Ectodermal cell (in vitro differentiated cells): Measurements from ENCODE around the gene ZDHHC22.
A peak's percentile ranks its signal among the peaks of the same experiment; 100 is the strongest.

Experiments used
- H3K27ac ChIP-seq: 2 replicates; pipeline ENCODE4 v1.7.0; 2013; ENCODE audit warnings: mild to moderate bottlenecking, low read depth, low read length; ENCODE audit not compliant: insufficient read depth, poor library complexity, severe bottlenecking
- H3K27me3 ChIP-seq: 2 replicates; pipeline ENCODE4 v1.7.0; 2013; ENCODE audit warnings: mild to moderate bottlenecking, low read length; ENCODE audit not compliant: insufficient read depth, control insufficient read depth, poor library complexity, severe bottlenecking
- H3K36me3 ChIP-seq: one replicate; pipeline ENCODE4 v1.7.0; 2013; ENCODE audit warnings: low read length; ENCODE audit not compliant: control insufficient read depth, insufficient read depth
- H3K4me1 ChIP-seq: one replicate; pipeline ENCODE4 v1.7.0; 2013; ENCODE audit warnings: low read length; ENCODE audit not compliant: control insufficient read depth, insufficient read depth
- H3K4me3 ChIP-seq: 2 replicates; pipeline ENCODE4 v1.7.0; 2013; ENCODE audit warnings: low read depth, low read length, control low read depth; ENCODE audit not compliant: insufficient read depth
- H3K9me3 ChIP-seq: 2 replicates; pipeline ENCODE4 v1.7.0; 2013; ENCODE audit warnings: mild to moderate bottlenecking, low read length, moderate library complexity; ENCODE audit not compliant: control insufficient read depth
- WGBS, 2 experiments: methylation state at CpG; one replicate each; pipeline ENCODE4 v1.1.7; 2013; ENCODE audit warnings: missing lambda C conversion rate in 2 of 2; 5-methylcytosine and 5-hydroxymethylcytosine counted together

Gene ZDHHC22

DNA sequence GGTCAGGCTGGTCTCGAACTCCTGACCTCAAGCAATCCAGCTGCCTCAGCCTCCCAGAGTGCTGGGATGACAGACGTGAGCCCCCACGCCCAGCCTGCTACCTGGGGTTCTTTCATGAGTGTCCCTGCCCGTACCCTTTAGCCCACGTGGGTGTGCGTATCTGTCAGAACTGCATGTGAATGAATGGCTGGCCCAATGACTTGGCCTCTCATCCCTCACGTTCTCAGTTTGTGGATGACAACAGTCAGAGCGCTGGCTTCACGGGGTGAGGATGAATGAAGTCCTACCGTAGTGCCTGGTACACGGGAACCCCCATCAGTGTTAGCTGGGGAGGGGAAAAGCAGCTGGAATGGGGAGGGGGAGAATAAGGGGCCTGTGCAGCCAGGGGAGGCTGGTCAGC lies 16.1 kb upstream of the ZDHHC22 start:
- no peak overlapping the region for H3K4me3 ChIP-seq
- H3K27ac ChIP-seq = peak overlapping the region; percentile 85
- 25 to 31% methylated on average over 11 of the region's 11 CpGs for WGBS, 2 experiments
- H3K27me3 ChIP-seq = no peaks in the 10 kb centered on the region
- peaks cover 27% of the 10 kb centered on the region for H3K4me1 ChIP-seq
- H3K36me3 ChIP-seq = no peaks in the 10 kb centered on the region
- H3K9me3 ChIP-seq = no peaks in the 10 kb centered on the region

- H3K27me3 ChIP-seq = no peaks in the 10 kb centered on the region
- 89 to 91% methylated on average over 2 of the region's 2 CpGs for WGBS, 2 experiments
- H3K4me3 ChIP-seq = no peak overlapping the region
Observed at GRCh38 chr14:77155083-77155482, 13.5 kb upstream of the ZDHHC22 start.

GRCh38 chr14:77154421-77154820 lies 12.8 kb upstream of the ZDHHC22 start:
- Histone ChIP-seq H3K9me3 (no peaks in the 10 kb centered on the region), H3K36me3 (no peaks in the 10 kb centered on the region), H3K27me3 (no peaks in the 10 kb centered on the region), H3K4me3 (no peak overlapping the region), H3K4me1 (peaks cover 27% of the 10 kb centered on the region), H3K27ac (no peak overlapping the region)
- 70% methylated on average over 7 of the region's 7 CpGs for WGBS, 2 experiments

More at GRCh38 chr14:77155083-77155482, 13.5 kb upstream of the ZDHHC22 start:
- H3K4me1 ChIP-seq = peaks cover 27% of the 10 kb centered on the region
- no peaks in the 10 kb centered on the region for H3K9me3 ChIP-seq
- H3K36me3 ChIP-seq = no peaks in the 10 kb centered on the region
- no peak overlapping the region for H3K27ac ChIP-seq

GRCh38 chr14:77153802-77154201 lies 12.2 kb upstream of the ZDHHC22 start:
- H3K27ac ChIP-seq = no peak overlapping the region
- 94 to 96% methylated on average over 3 of the region's 3 CpGs for WGBS, 2 experiments
- H3K36me3 ChIP-seq = no peaks in the 10 kb centered on the region
- peaks cover 24% of the 10 kb centered on the region for H3K4me1 ChIP-seq
- no peaks in the 10 kb centered on the region for H3K27me3 ChIP-seq
- no peaks in the 10 kb centered on the region for H3K9me3 ChIP-seq
- no peak overlapping the region for H3K4me3 ChIP-seq

DNA sequence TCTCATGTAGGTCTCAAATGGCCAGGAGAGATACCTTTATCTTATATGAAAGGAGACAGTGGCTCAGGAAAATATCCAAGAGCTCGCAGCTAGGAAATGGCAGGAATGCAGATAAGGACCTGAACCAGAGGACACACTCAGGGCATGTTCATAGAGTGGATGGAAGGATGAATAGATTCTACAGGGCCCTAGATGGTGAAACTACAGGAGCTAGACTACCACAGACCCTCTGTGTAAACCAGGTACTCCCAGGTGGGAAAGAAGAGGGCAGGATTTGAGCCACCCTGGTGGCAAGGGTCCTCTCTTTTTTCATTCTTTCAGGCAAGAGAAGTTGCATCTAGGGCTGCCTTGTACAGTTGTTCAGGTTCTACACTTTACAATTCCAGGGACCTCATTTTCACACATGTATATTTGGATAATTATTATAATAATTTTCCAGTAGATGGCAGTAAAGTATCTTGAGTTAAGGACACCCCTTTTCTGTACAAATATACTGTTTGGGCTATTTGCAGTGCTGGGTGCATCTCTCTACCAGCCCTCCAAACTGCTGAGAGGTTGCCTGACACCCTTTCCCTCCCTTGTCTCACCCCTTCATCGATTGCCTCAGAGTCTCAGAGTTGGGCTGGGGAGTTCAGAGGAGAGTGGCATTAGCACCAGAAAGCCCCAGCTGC lies 10.5 kb upstream of the ZDHHC22 start:
- Histone ChIP-seq H3K27me3 (no peaks in the 10 kb centered on the region), H3K4me1 (peaks cover 15% of the 10 kb centered on the region), H3K9me3 (no peaks in the 10 kb centered on the region), H3K27ac (no peak overlapping the region), H3K4me3 (no peak overlapping the region), H3K36me3 (no peaks in the 10 kb centered on the region)
- WGBS, 2 experiments = 51 to 61% methylated on average over 2 of the region's 2 CpGs

DNA sequence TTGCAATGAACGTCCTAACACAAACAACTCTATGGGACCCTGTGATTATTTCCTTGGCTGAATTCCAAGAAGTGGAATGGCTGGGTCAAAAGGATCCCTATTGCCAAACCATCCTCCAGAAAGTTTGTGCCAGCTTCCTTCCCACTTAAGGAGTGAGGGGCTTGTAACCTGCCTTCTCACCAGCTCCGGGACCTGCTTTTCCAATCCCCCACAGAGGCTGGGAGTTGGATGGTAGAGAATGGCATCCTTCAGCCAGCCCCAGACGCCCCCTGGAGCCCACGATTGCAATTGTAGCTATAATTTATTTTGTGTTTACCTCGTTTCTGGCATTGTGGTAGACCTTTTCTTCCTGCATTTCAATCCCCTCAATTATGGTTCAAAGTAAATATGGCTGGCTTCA lies 9.7 kb upstream of the ZDHHC22 start:
- WGBS, 2 experiments = 33 to 38% methylated on average over 3 to 5 of the region's 5 CpGs
- H3K4me1 ChIP-seq = peaks cover 15% of the 10 kb centered on the region
- no peaks in the 10 kb centered on the region for H3K9me3 ChIP-seq
- H3K27me3 ChIP-seq = no peaks in the 10 kb centered on the region
- H3K36me3 ChIP-seq = no peaks in the 10 kb centered on the region
- no peak overlapping the region for H3K4me3 ChIP-seq
- H3K27ac ChIP-seq = no peak overlapping the region

GRCh38 chr14:77148510-77149231 lies 7.1 kb upstream of the ZDHHC22 start:
- no peak overlapping the region for H3K27ac ChIP-seq
- no peak overlapping the region for H3K4me3 ChIP-seq
- H3K27me3 ChIP-seq = peaks cover 14% of the 10 kb centered on the region
- no peaks in the 10 kb centered on the region for H3K9me3 ChIP-seq
- H3K36me3 ChIP-seq = no peaks in the 10 kb centered on the region
- H3K4me1 ChIP-seq = peaks cover 7% of the 10 kb centered on the region
- WGBS, 2 experiments = 85 to 88% methylated on average over 8 of the region's 8 CpGs

GRCh38 chr14:77145975-77146740 lies 4.6 kb upstream of the ZDHHC22 start:
- no peak overlapping the region for H3K27ac ChIP-seq
- no peaks in the 10 kb centered on the region for H3K9me3 ChIP-seq
- H3K27me3 ChIP-seq = peaks cover 39% of the 10 kb centered on the region
- H3K4me1 ChIP-seq = peaks cover 13% of the 10 kb centered on the region
- no peak overlapping the region for H3K4me3 ChIP-seq
- WGBS, 2 experiments = 34 to 36% methylated on average over 10 of the region's 10 CpGs
- no peaks in the 10 kb centered on the region for H3K36me3 ChIP-seq

- 80 to 82% methylated on average over 4 of the region's 4 CpGs for WGBS, 2 experiments
- Histone ChIP-seq H3K4me3 (no peak overlapping the region), H3K4me1 (peaks cover 24% of the 10 kb centered on the region), H3K9me3 (no peaks in the 10 kb centered on the region), H3K27ac (no peak overlapping the region), H3K36me3 (no peaks in the 10 kb centered on the region), H3K27me3 (peaks cover 55% of the 10 kb centered on the region)
Observed at GRCh38 chr14:77144412-77145115, 3.0 kb upstream of the ZDHHC22 start.
